Jurkat, Clone E6-1 (cell line): Measurements from ENCODE around the gene ITPRIPL1.

Experiments used
- DNase-seq: peaks from one replicate; pipeline ENCODE4 v3.0.0-alpha.2; 2011; ENCODE audit warnings: low read depth, low spot score
- H3K4me3 ChIP-seq: 2 replicates; pipeline ENCODE4 v1.5.1; 2011; ENCODE audit warnings: mild to moderate bottlenecking, low read length, control low read depth, moderate library complexity

The ITPRIPL1 gene

GRCh38 chr2:96345868-96346462 is 20.8 kb downstream of the ITPRIPL1 start:
- no peak for DNase-seq
- H3K4me3 ChIP-seq: no peak overlapping the region

- H3K4me3 ChIP-seq: no peak overlapping the region
- no peak for DNase-seq
These were observed 22.3 kb downstream of the ITPRIPL1 start for GRCh38 chr2:96347395-96347794.

GRCh38 chr2:96353032-96353561 is 28.0 kb downstream of the ITPRIPL1 start:
- no peak for DNase-seq
- H3K4me3 ChIP-seq: no peak overlapping the region

GRCh38 chr2:96353606-96354101 is 28.5 kb downstream of the ITPRIPL1 start:
- no peak for DNase-seq
- H3K4me3 ChIP-seq: no peak overlapping the region

GRCh38 chr2:96354492-96354891 is 29.4 kb downstream of the ITPRIPL1 start:
- H3K4me3 ChIP-seq: no peak overlapping the region
- peak; percentile 36 for DNase-seq

GRCh38 chr2:96356889-96357288 is 31.8 kb downstream of the ITPRIPL1 start:
- DNase-seq: no peak

GRCh38 chr2:96359310-96359709 is 34.2 kb downstream of the ITPRIPL1 start:
- no peak for DNase-seq
- no peak overlapping the region for H3K4me3 ChIP-seq

More at GRCh38 chr2:96356889-96357288, 31.8 kb downstream of the ITPRIPL1 start:
- H3K4me3 ChIP-seq: no peak overlapping the region

GRCh38 chr2:96359866-96360265 is 34.7 kb downstream of the ITPRIPL1 start:
- H3K4me3 ChIP-seq: no peak overlapping the region
- no peak for DNase-seq

- DNase-seq: no peak
- H3K4me3 ChIP-seq: no peak overlapping the region
These were observed 36.6 kb downstream of the ITPRIPL1 start for GRCh38 chr2:96361751-96362150.

GRCh38 chr2:96369186-96369585 is 44.1 kb downstream of the ITPRIPL1 start:
- no peak overlapping the region for H3K4me3 ChIP-seq
- DNase-seq: no peak

- H3K4me3 ChIP-seq: no peak overlapping the region
- no peak for DNase-seq
These were observed 49.3 kb downstream of the ITPRIPL1 start for GRCh38 chr2:96374211-96374951.
